Panc1 (cell line): ENCODE results near the gene MLANA.

Experiments used
- CTCF ChIP-seq: fragments of 450-650 bp; IDR thresholded peaks from 2 replicates; pipeline ENCODE4 v1.5.1; 2017; ENCODE audit warnings: mild to moderate bottlenecking
- POLR2AphosphoS5 ChIP-seq: IDR thresholded peaks from 2 replicates; pipeline ENCODE4 v1.6.1; 2012; ENCODE audit warnings: mild to moderate bottlenecking, low read depth, low read length, moderate library complexity
- SIN3A ChIP-seq: IDR thresholded peaks from 2 replicates; pipeline ENCODE4 v1.6.1; 2012; ENCODE audit warnings: low read depth, mild to moderate bottlenecking, low read length, moderate library complexity, borderline replicate concordance; ENCODE audit not compliant: insufficient read depth

GRCh38 chr9:5910413-5911057 lies 19.8 kb downstream of the MLANA start:
- no peak for TF ChIP-seq CTCF
- no peak for TF ChIP-seq POLR2AphosphoS5
- no peak for TF ChIP-seq SIN3A
